Uterus (tissue), 2 donors: Measurements from ENCODE around the gene ANXA10.

Experiments used
- POLR2A ChIP-seq, 2 donors: fragments of 450-650 bp; IDR thresholded peaks; one replicate each; pipeline ENCODE4 v1.6.1; 2016; ENCODE audit warnings: antibody characterized with exemption in 2 of 2, mild to moderate bottlenecking in 1 of 2, moderate library complexity in 1 of 2
- TF ChIP-seq, protein P1 (sequence below), 4 experiments: fragments of 200-600 bp in 2 of 4; fragments of 450-650 bp in 2 of 4; sonication (generic) in 2 of 4; IDR thresholded peaks; one replicate each; pipeline ENCODE4 v1.5.1; 2016 to 2019; ENCODE audit warnings: antibody characterized with exemption in 4 of 4, mild to moderate bottlenecking in 2 of 4, moderate library complexity in 1 of 4

DNA sequence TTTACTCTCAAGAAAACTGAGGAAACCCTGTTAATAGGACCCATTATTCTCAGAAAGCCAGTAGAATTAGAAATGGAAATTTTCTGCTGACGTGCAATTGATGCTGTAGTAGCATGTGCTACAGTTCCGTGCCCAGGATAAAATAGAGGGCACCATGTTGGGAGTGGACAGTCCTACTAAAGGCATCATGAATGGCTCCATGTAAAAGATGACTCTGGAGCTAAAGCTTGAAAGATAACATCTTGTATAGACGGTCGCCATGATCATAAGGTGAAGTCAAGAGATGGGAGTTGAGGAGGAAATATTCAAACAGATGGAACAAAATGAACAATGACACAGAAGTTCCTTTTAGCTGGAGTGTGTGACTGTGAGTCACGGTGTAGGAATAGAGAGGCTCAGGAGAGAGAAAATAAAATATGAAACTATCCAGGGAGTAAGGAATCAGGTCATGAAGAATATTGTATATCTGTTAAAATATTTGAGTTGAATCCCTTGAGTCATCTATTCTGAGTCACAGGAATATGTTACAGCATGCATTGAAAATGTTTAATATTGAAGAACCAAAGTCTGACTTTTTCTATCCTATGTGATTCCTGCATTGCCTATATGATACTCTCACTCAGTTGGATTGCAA is 31.8 kb downstream of the ANXA10 start:
- TF ChIP-seq, protein P1, sequence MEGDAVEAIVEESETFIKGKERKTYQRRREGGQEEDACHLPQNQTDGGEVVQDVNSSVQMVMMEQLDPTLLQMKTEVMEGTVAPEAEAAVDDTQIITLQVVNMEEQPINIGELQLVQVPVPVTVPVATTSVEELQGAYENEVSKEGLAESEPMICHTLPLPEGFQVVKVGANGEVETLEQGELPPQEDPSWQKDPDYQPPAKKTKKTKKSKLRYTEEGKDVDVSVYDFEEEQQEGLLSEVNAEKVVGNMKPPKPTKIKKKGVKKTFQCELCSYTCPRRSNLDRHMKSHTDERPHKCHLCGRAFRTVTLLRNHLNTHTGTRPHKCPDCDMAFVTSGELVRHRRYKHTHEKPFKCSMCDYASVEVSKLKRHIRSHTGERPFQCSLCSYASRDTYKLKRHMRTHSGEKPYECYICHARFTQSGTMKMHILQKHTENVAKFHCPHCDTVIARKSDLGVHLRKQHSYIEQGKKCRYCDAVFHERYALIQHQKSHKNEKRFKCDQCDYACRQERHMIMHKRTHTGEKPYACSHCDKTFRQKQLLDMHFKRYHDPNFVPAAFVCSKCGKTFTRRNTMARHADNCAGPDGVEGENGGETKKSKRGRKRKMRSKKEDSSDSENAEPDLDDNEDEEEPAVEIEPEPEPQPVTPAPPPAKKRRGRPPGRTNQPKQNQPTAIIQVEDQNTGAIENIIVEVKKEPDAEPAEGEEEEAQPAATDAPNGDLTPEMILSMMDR (IDR thresholded peaks at IDR 0.05): no peak
- no peak for TF ChIP-seq POLR2A (IDR thresholded peaks at IDR 0.05)
